GM10248 (cell line): ENCODE results near the gene CHD2.

ENCODE experiments used
- CTCF ChIA-PET: fragments of 300-600 bp; sonication (Branson Sonifier 250); formaldehyde crosslinking; extraction: SDS; loops from one replicate; lab custom pipeline; 2021; ENCODE audit warnings: antibody characterized with exemption; lab: Yijun Ruan, JAX
- POLR2A ChIA-PET: fragments of 350-650 bp; sonication (Branson Sonifier 250); formaldehyde crosslinking; extraction: SDS; loops from one replicate; lab custom pipeline; 2020; ENCODE audit warnings: antibody characterized with exemption; lab: Yijun Ruan, JAX
- DNase-seq: peaks from one replicate; pipeline ENCODE4 v3.0.0; 2012; ENCODE audit errors: extremely low spot score
- CTCF ChIP-seq: IDR thresholded peaks from 2 replicates; pipeline ENCODE4 v1.5.1; 2012; ENCODE audit warnings: mild to moderate bottlenecking, low read depth; ENCODE audit errors: extremely low read depth, missing control alignments, control extremely low read depth

Gene CHD2

GRCh38 chr15:93076875-93077274 lies 176.8 kb downstream of the CHD2 start:
- POLR2A ChIA-PET = no interaction called here
- TF ChIP-seq CTCF = no peak
- CTCF ChIA-PET = interaction anchor here (1.4 to 2.5 kb wide), 3 partner anchors 11 to 46 kb away, joined by 3 to 15 read pairs (median 4); no protein-coding TSS in a partner anchor
- no peak for DNase-seq
